Esophagus muscularis mucosa (tissue), 4 donors: ENCODE results near the gene ADAMTS3. TPM values are rescaled to one million over a fixed set of nuclear protein-coding genes. Genes with fewer than 3 reads are reported as not detected.

ENCODE experiments used
- DNase-seq: peaks from one replicate; pipeline ENCODE4 v3.0.0-alpha.2; 2017; ENCODE audit errors: extremely low spot score
- H3K27ac ChIP-seq, 4 donors: fragments of 200-600 bp; sonication (generic); replicated peaks in 1 of 4; 1 replicate in 3 of 4; 2 replicates in 1 of 4; pipeline ENCODE4 v1.5.1; 2016 to 2019; ENCODE audit warnings: mild to moderate bottlenecking in 1 of 4
- H3K27me3 ChIP-seq, 4 donors: fragments of 200-600 bp; sonication (generic); one replicate each; pipeline versions ENCODE4 v1.5.1 to v1.6.0; 2016 to 2019
- H3K36me3 ChIP-seq, 4 donors: fragments of 200-600 bp; sonication (generic); one replicate each; pipeline ENCODE4 v1.5.1; 2016 to 2019
- H3K4me1 ChIP-seq, 4 donors: fragments of 200-600 bp; sonication (generic); one replicate each; pipeline ENCODE4 v1.5.1; 2016 to 2019
- H3K4me3 ChIP-seq, 4 donors: fragments of 200-600 bp; sonication (generic); 1 replicate in 2 of 4; 2 replicates in 2 of 4; pipeline ENCODE4 v1.5.1; 2016 to 2019; ENCODE audit warnings: mild to moderate bottlenecking in 4 of 4, moderate library complexity in 1 of 4
- H3K9me3 ChIP-seq, 4 donors: fragments of 200-600 bp; sonication (generic); 1 replicate in 3 of 4; 2 replicates in 1 of 4; pipeline ENCODE4 v1.5.1; 2016 to 2019
- CTCF ChIP-seq, 3 experiments: fragments of 200-600 bp in 2 of 3; fragments of 450-650 bp in 1 of 3; sonication (generic) in 2 of 3; IDR thresholded peaks; one replicate each; pipeline ENCODE4 v1.5.1; 2017 to 2019; ENCODE audit warnings: antibody characterized with exemption in 3 of 3, mild to moderate bottlenecking in 2 of 3, moderate library complexity in 1 of 3
- EP300 ChIP-seq: sonication (generic); formaldehyde crosslinking; IDR thresholded peaks from one replicate; pipeline ENCODE4 v1.6.1; 2017; ENCODE audit warnings: antibody characterized with exemption
- POLR2A ChIP-seq: fragments of 450-650 bp; IDR thresholded peaks from one replicate; pipeline ENCODE4 v1.6.1; 2017; ENCODE audit warnings: antibody characterized with exemption, moderate library complexity, mild to moderate bottlenecking, low read depth
- POLR2AphosphoS5 ChIP-seq, 2 donors: sonication (generic); formaldehyde crosslinking; IDR thresholded peaks; one replicate each; pipeline ENCODE4 v1.6.1; 2017; ENCODE audit warnings: antibody characterized with exemption in 2 of 2
- WGBS: methylation state at CpG from one replicate; pipeline ENCODE4 v1.1.5; 2018; 5-methylcytosine and 5-hydroxymethylcytosine counted together
- intact Hi-C: fragments of 100-400 bp; cut with DNase I; formaldehyde crosslinking; loops from one replicate; pipeline ENCODE4 v1.15.1; 2023
- total RNA-seq, 4 donors: library from RNA; depleted of rRNA; stranded (reverse); fragments of >200 nt; gene quantifications; one replicate each; pipeline versions ENCODE4 v1.1.0 to v1.2.1, GENCODE V29; 2016

ADAMTS3 gene
- 1 to 10 TPM; 1.1 to 2.5 (median 1.3) TPM for total RNA-seq

GRCh38 chr4:72568959-72569718 lies at the start of gene ADAMTS3:
Gene ADAMTS3 (minus strand): TSS chr4:72569221. CDS start chr4:72568762, 459 bp downstream.
- Histone ChIP-seq H3K27me3 (no peaks in the 10 kb centered on the region), H3K4me1 (peaks cover 6 to 31% (median 26%) of the 10 kb centered on the region in 4 donors), H3K9me3 (no peaks in the 10 kb centered on the region), H3K27ac (peak within 1 kb of the TSS; percentile 76 to 87 (median 84)), H3K36me3 (no peaks in the 10 kb centered on the region), H3K4me3 (peak within 1 kb of the TSS; percentile 66 to 74 (median 70))
- intact Hi-C loops: no loop called here
- WGBS: under 1% methylated on average over 30 of the region's 59 CpGs
- no peak for TF ChIP-seq POLR2A
- TF ChIP-seq EP300: no peak
- TF ChIP-seq CTCF (IDR thresholded peaks at IDR 0.05): no peak
- peak; percentile 29 to 48 for TF ChIP-seq POLR2AphosphoS5 (IDR thresholded peaks at IDR 0.05)
- DNase-seq: peak; percentile 92

- WGBS: 76% methylated on average over 2 of the region's 2 CpGs
- intact Hi-C loops: no loop called here
- Histone ChIP-seq H3K27me3 (no peaks in the 10 kb centered on the region), H3K4me3 (no peak overlapping the region), H3K36me3 (no peaks in the 10 kb centered on the region), H3K9me3 (peaks cover 0 to 5% (median 0%) of the 10 kb centered on the region in 4 donors), H3K27ac (no peak overlapping the region), H3K4me1 (no peaks in the 10 kb centered on the region)
- no peak for DNase-seq
- no peak for TF ChIP-seq CTCF (IDR thresholded peaks at IDR 0.05)
- TF ChIP-seq POLR2A: no peak
- TF ChIP-seq EP300: no peak
- TF ChIP-seq POLR2AphosphoS5 (IDR thresholded peaks at IDR 0.05): no peak
Measured at GRCh38 chr4:72613959-72614358, 44.9 kb upstream of the ADAMTS3 start.

GRCh38 chr4:72606751-72607150 lies 37.7 kb upstream of the ADAMTS3 start:
- Histone ChIP-seq H3K27me3 (no peaks in the 10 kb centered on the region), H3K27ac (no peak overlapping the region), H3K9me3 (no peaks in the 10 kb centered on the region), H3K36me3 (no peaks in the 10 kb centered on the region), H3K4me1 (no peaks in the 10 kb centered on the region), H3K4me3 (no peak overlapping the region)
- DNase-seq: no peak
- WGBS: 77% methylated on average over 2 of the region's 2 CpGs
- intact Hi-C loops: no loop called here
- TF ChIP-seq POLR2A (no peak), POLR2AphosphoS5 (IDR thresholded peaks at IDR 0.05) (no peak), EP300 (no peak), CTCF (IDR thresholded peaks at IDR 0.05) (no peak)

GRCh38 chr4:72604324-72604723 lies 35.3 kb upstream of the ADAMTS3 start:
- TF ChIP-seq POLR2AphosphoS5 (IDR thresholded peaks at IDR 0.05) (no peak), CTCF (IDR thresholded peaks at IDR 0.05) (no peak), POLR2A (no peak), EP300 (no peak)
- H3K27ac ChIP-seq: no peak overlapping the region
- WGBS: 48% methylated on average over 2 of the region's 2 CpGs
- no peaks in the 10 kb centered on the region for H3K36me3 ChIP-seq
- intact Hi-C loops: no loop called here
- H3K9me3 ChIP-seq: no peaks in the 10 kb centered on the region
- H3K27me3 ChIP-seq: no peaks in the 10 kb centered on the region
- no peak for DNase-seq
- H3K4me3 ChIP-seq: no peak overlapping the region
- no peaks in the 10 kb centered on the region for H3K4me1 ChIP-seq
